ENCODE measurements around the gene JAG1.

Gene JAG1

DNA sequence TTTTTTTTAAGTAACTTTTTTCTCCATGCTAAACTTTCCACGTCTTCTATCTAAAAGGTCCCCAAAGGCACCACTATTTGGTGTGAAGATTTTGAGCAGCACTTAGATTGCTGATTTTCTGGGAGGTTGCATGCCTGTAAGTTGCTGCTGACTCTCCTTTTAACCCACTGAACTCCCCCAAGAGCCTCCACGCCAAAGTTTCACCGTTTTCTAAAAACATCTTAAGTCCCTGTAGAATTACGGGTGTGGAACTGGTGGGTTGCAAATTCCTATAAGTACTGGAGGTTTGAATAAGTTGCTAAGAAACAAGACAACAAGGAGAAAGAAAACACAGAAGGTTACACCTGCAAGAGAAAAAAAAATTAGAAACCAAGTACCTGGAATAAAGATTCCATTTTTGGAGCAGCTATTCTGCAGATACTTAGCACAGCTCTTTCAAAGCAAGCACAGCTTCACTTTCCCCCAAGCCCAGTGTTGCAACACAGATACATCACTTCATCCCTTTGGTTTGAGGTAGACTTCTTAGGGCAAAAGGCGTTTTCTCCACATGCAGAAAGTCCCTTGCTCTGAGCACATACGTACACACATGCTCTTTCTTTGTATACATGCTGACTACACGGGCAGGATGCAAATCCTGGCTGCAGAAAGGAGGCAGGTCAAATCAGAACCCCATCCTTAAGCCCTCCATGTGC lies 5.0 kb downstream of the JAG1 start:
- no peak for DNase-seq (ENCODE audit: low read depth in 3 of 3)

DNA sequence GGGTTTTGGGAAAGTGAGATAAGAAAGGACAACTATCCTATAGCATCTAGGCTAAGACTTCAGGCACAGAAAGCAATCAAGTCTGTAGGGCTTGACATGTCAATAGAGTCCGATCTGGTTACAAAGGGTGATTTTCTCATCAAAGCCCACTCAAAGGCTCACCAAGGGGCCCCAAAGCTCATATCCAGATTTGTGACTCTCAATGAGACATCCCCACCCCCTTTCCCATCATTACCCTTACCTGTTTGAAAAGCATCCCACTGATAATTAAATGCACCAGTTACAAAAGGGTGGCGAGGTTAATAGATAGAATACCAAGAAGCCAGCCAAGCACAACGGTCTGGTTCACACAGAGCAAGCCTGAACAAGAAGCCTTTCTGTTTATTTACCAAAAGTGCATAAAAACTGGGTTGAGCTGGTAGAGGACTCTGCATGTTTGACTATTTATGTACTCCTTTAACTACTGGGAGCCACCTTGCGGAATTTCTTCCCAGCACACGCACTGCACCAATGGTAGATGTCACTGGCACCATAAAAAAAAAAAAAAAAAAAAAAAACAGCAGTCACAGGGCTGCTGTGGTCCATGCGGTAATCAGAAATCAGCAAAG lies 6.1 kb downstream of the JAG1 start:
- DNase-seq (ENCODE audit: low read depth in 3 of 3): no peak

DNA sequence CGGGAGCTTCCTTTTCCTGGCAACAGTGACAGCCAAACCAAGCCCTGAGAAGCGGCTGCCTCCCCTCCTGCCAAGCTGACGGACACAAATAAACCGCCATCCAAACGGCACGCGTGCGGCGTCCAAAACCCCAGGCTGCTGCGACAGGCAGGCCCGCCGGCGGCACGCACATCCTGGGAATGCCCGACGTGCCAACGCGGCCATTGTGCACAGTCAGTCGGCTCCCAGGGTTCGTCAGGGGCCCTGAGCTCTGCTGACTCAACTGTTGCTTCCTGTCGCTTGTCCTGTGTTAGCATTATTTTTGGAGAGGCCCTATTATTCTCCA lies 6.8 kb downstream of the JAG1 start:
- DNase-seq (ENCODE audit: low read depth in 3 of 3): no peak

GRCh38 chr20:10666221-10667076 lies 7.3 kb downstream of the JAG1 start:
- DNase-seq (ENCODE audit: low read depth in 3 of 3): no peak

GRCh38 chr20:10665791-10666190 lies 8.0 kb downstream of the JAG1 start:
- DNase-seq (ENCODE audit: low read depth in 3 of 3): no peak

- no peak for DNase-seq (ENCODE audit: low read depth in 3 of 3)
Observed at GRCh38 chr20:10665027-10665561, 8.7 kb downstream of the JAG1 start.

DNA sequence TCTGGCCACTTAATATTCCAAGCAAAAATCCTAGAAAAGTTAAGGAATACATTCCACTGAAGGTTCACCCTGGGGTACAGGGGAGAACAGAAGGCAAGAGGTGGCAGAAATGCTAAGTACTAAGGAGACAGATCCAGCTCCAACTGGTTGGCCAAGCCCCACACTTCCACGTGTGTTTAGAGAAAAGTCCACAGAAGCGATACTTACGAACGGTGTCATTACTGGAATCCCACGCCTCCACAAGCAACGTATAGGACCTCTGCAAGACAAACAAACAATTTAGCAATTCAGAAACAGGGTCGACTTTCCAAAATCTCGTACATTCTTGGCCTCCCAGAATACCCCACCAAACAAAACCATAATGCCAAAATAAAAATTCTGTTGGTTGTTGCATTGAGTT lies 10.0 kb downstream of the JAG1 start:
- DNase-seq (ENCODE audit: low read depth in 3 of 3): no peak

GRCh38 chr20:10662661-10663458 lies 10.9 kb downstream of the JAG1 start:
- no peak for DNase-seq (ENCODE audit: low read depth in 3 of 3)

DNA sequence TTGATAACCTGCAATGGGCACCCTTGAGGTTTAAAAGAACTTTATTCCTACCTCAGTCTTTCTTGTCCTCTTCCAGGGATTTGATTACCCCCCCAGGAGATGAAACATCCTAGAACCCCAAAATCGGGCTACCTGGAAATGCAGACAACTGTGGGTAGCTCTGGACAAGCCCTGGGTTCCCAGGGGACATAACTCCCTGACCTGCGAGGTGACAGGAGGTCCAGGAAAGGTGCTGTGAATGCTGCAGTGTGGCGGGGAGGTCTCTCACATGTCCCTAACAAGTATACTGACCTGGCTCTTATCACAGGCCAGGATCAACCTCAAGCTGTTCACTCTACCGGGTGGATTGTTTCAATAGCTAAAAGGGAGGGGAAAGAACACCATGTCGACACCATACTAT lies 11.6 kb downstream of the JAG1 start:
- no peak for DNase-seq (ENCODE audit: low read depth in 3 of 3)

DNA sequence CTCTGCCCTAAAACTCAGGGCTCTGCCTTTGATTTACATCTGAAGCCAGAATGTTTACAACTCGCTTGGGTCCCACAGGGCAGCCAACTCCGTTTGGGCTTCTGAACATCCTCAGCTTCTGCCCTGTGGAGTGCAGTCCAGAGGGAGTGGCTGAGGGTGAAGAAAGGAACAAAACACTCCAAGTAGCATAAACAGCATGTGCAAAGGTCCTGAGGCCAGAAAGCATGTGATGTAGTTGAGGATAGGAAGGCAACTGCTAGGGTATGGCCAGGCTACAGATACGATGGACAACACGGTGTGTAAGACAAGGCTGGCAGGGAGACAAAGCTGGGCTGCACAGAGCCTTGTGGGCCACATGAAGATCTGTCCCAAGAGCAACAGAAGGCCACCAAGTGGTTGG lies 12.5 kb downstream of the JAG1 start:
- no peak for DNase-seq (ENCODE audit: low read depth in 3 of 3)

DNA sequence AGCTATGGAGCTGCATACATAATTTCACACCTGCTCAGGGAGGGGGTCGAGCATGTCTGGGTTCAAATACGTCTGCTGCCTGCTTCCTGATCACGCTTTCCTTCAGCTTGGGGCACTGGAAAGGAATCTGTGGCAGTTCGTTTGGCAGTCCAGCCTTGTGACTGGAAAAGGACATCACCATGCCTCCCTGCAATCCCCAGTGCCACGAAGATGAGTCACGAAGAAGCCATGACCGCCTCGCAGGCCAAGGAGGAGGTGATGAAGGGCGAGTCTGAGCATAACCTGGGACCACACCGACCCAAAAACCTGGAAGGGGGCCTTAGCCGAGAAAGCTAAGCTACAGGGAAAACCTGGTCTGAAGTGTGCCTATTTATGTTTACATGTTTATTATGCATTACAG lies 13.1 kb downstream of the JAG1 start:
- DNase-seq (ENCODE audit: low read depth in 3 of 3): no peak

GRCh38 chr20:10659651-10660601 lies 13.9 kb downstream of the JAG1 start:
- DNase-seq (ENCODE audit: low read depth in 3 of 3): no peak

DNA sequence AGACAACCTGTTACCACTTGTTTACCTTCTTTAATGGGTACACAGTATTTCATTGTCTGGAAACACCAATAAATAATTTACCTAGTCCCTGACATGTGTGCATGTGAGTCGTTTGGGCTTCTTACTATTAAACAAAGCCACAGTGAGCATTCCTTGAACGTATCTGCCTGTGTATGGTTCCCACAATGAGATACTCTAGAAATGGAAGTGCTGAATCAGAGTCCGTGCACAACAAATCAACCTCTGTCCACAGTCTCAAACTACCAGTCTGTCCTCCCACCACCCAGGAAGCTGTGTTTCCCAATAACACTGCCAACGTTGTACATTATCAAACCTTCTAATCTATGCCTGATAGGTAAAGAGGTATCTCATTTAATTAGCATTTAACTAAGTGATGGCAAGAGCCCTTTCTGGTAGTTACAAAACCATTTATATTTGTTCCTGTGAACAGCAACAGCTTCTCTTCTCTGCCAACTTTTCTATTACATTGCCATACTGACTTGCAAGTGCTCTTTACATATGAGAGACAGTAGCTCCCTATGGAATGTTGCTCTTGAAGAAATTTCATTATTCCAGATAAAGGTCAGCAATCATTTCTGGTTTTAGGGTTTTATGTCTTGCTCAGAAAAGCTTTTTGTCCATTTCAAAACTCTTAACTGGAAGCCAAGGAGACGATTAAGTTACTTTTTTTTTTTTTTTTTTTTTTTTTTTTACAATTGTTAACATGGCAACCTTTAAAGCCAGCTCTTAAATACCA lies 14.7 kb downstream of the JAG1 start:
- DNase-seq (ENCODE audit: low read depth in 3 of 3): no peak

GRCh38 chr20:10658051-10658823 lies 15.6 kb downstream of the JAG1 start:
- no peak for DNase-seq (ENCODE audit: low read depth in 3 of 3)

GRCh38 chr20:10657453-10657852 lies 16.3 kb downstream of the JAG1 start:
- no peak for DNase-seq (ENCODE audit: low read depth in 3 of 3)

- no peak for DNase-seq (ENCODE audit: low read depth in 3 of 3)
Observed at GRCh38 chr20:10655720-10656669, 17.8 kb downstream of the JAG1 start.

- no peak for DNase-seq (ENCODE audit: low read depth in 3 of 3)
Observed at GRCh38 chr20:10654630-10655029, 19.2 kb downstream of the JAG1 start.

- DNase-seq (ENCODE audit: low read depth in 3 of 3): no peak
Observed at GRCh38 chr20:10654250-10654610, 19.6 kb downstream of the JAG1 start.

Data from stimulated activated CD4-positive, alpha-beta T cell treated with anti-CD3 and anti-CD28 coated beads, TNF-alpha, amount 100 ng/mL, for 24 hours (primary cell).